Measurements from ENCODE around the gene UPK2.

- TF ChIP-seq EZH2phosphoT487 (IDR thresholded peaks at IDR 0.05; ENCODE audit: borderline replicate concordance, low read depth, low read length) (no peak), CTCF (conservative IDR thresholded peaks at IDR 0.05; ENCODE audit: low read length) (no peak)
These were observed 47.8 kb upstream of the UPK2 start for GRCh38 chr11:118908264-118908663.

Data from OCI-LY7 (cell line).